Epidermal melanocyte (primary cell): ENCODE measurements around the gene GPR31.
"Not testable (repeated sequence)": the region's sequence is repeated elsewhere in the genome, so short reads cannot be mapped to it uniquely, and the experiment has no call there.

Source experiments
- DNase-seq: peaks from one replicate; pipeline ENCODE4 v3.0.0; 2011; ENCODE audit warnings: low spot score; ENCODE audit not compliant: insufficient read length

GPR31 gene

GRCh38 chr6:167157863-167158262 lies at the start of gene GPR31:
Gene GPR31 (minus strand): TSS chr6:167157980. CDS start chr6:167157831, 149 bp downstream.
- DNase-seq = no peak

GRCh38 chr6:167207527-167207926 lies 49.7 kb upstream of the GPR31 start:
- no peak for DNase-seq

GRCh38 chr6:167205316-167205715 lies 47.5 kb upstream of the GPR31 start:
- not testable (repeated sequence) for DNase-seq

- DNase-seq = not testable (repeated sequence)
These were observed 46.2 kb upstream of the GPR31 start for GRCh38 chr6:167204059-167204348.

GRCh38 chr6:167203261-167204058 lies 45.7 kb upstream of the GPR31 start:
- DNase-seq = not testable (repeated sequence)

- DNase-seq = not testable (repeated sequence)
These were observed 44.8 kb upstream of the GPR31 start for GRCh38 chr6:167202613-167203012.

- no peak for DNase-seq
These were observed 43.0 kb upstream of the GPR31 start for GRCh38 chr6:167200806-167201205.

GRCh38 chr6:167195941-167196610 lies 38.3 kb upstream of the GPR31 start:
- not testable (repeated sequence) for DNase-seq

- not testable (repeated sequence) for DNase-seq
These were observed 35.8 kb upstream of the GPR31 start for GRCh38 chr6:167193515-167194125.

GRCh38 chr6:167191043-167191583 lies 33.3 kb upstream of the GPR31 start:
- not testable (repeated sequence) for DNase-seq

- DNase-seq = not testable (repeated sequence)
These were observed 29.5 kb upstream of the GPR31 start for GRCh38 chr6:167187275-167187674.

GRCh38 chr6:167185101-167185500 lies 27.3 kb upstream of the GPR31 start:
- not testable (repeated sequence) for DNase-seq

- DNase-seq = not testable (repeated sequence)
These were observed 25.1 kb upstream of the GPR31 start for GRCh38 chr6:167182913-167183314.

GRCh38 chr6:167181351-167181750 lies 23.6 kb upstream of the GPR31 start:
- DNase-seq = not testable (repeated sequence)

GRCh38 chr6:167180086-167180485 lies 22.3 kb upstream of the GPR31 start:
- DNase-seq = not testable (repeated sequence)

- not testable (repeated sequence) for DNase-seq
These were observed 21.3 kb upstream of the GPR31 start for GRCh38 chr6:167178896-167179655.

GRCh38 chr6:167177271-167177670 lies 19.5 kb upstream of the GPR31 start:
- not testable (repeated sequence) for DNase-seq

- DNase-seq = not testable (repeated sequence)
These were observed 14.2 kb upstream of the GPR31 start for GRCh38 chr6:167172011-167172410.

- not testable (repeated sequence) for DNase-seq
These were observed 13.5 kb upstream of the GPR31 start for GRCh38 chr6:167171300-167171699.

GRCh38 chr6:167169867-167170266 lies 12.1 kb upstream of the GPR31 start:
- DNase-seq = not testable (repeated sequence)

- not testable (repeated sequence) for DNase-seq
These were observed 10.5 kb upstream of the GPR31 start for GRCh38 chr6:167168296-167168695.
